Mesenchymal stem cell (in vitro differentiated cells and primary cell): Measurements from ENCODE around the gene MARK3.

ENCODE experiments used
- DNase-seq: peaks from one replicate; pipeline ENCODE4 v3.0.0-alpha.2; 2013
- H2AFZ ChIP-seq: one replicate; pipeline ENCODE4 v1.6.1; 2013; ENCODE audit warnings: low read depth, mild to moderate bottlenecking, control low read depth, inconsistent platforms, low read length, moderate library complexity
- H2AK5ac ChIP-seq: 2 replicates; pipeline ENCODE4 v1.6.1; 2013; ENCODE audit warnings: low read length, moderate library complexity, mild to moderate bottlenecking, inconsistent platforms; ENCODE audit not compliant: severe bottlenecking
- H2BK120ac ChIP-seq: one replicate; pipeline ENCODE4 v1.6.1; 2013; ENCODE audit warnings: low read depth, mild to moderate bottlenecking, inconsistent platforms, low read length, moderate library complexity
- H2BK12ac ChIP-seq, 2 experiments: one replicate each; pipeline ENCODE4 v1.6.1; 2013; ENCODE audit warnings: inconsistent platforms in 2 of 2, low read length in 2 of 2, mild to moderate bottlenecking in 2 of 2, moderate library complexity in 2 of 2, control low read depth in 1 of 2
- H2BK15ac ChIP-seq: one replicate; pipeline ENCODE4 v1.6.1; 2013; ENCODE audit warnings: mild to moderate bottlenecking, low read depth, inconsistent platforms; ENCODE audit not compliant: poor library complexity, severe bottlenecking
- H2BK5ac ChIP-seq: 2 replicates; pipeline ENCODE4 v1.6.1; 2013; ENCODE audit warnings: low read depth, mild to moderate bottlenecking, low read length, control low read depth, inconsistent platforms; ENCODE audit not compliant: poor library complexity, severe bottlenecking
- H3K14ac ChIP-seq, 2 experiments: one replicate each; pipeline ENCODE4 v1.6.1; 2013; ENCODE audit warnings: inconsistent platforms in 2 of 2, low read length in 2 of 2, control low read depth in 1 of 2, mild to moderate bottlenecking in 1 of 2, moderate library complexity in 1 of 2
- H3K18ac ChIP-seq, 2 experiments: one replicate each; pipeline ENCODE4 v1.6.1; 2013; ENCODE audit warnings: inconsistent platforms in 2 of 2, low read length in 2 of 2, control low read depth in 1 of 2, low read depth in 1 of 2, mild to moderate bottlenecking in 1 of 2
- H3K23ac ChIP-seq, 2 experiments: one replicate each; pipeline ENCODE4 v1.6.1; 2013; ENCODE audit warnings: inconsistent platforms in 2 of 2, low read length in 2 of 2, mild to moderate bottlenecking in 2 of 2, moderate library complexity in 2 of 2, control low read depth in 1 of 2
- H3K27ac ChIP-seq: 2 replicates; pipeline ENCODE4 v1.5.1; 2013; ENCODE audit warnings: mild to moderate bottlenecking, moderate library complexity, low read length, control low read depth, inconsistent platforms; ENCODE audit not compliant: poor library complexity, severe bottlenecking
- H3K27me3 ChIP-seq, 2 experiments: 2 replicates each; pipeline versions ENCODE4 v1.6.1 to v1.7.0; 2013; ENCODE audit warnings: low read length in 2 of 2, mild to moderate bottlenecking in 2 of 2, moderate library complexity in 2 of 2, control low read depth in 1 of 2, inconsistent platforms in 1 of 2; ENCODE audit not compliant: control insufficient read depth in 1 of 2, insufficient read depth in 1 of 2
- H3K36me3 ChIP-seq, 2 experiments: 2 replicates each; pipeline versions ENCODE4 v1.6.1 to v1.7.0; 2013; ENCODE audit warnings: low read length in 2 of 2, control low read depth in 1 of 2, inconsistent platforms in 1 of 2, low read depth in 1 of 2, mild to moderate bottlenecking in 1 of 2; ENCODE audit not compliant: insufficient read depth in 2 of 2, control insufficient read depth in 1 of 2
- H3K4ac ChIP-seq, 2 experiments: one replicate each; pipeline ENCODE4 v1.6.1; 2013; ENCODE audit warnings: inconsistent platforms in 2 of 2, low read length in 2 of 2, mild to moderate bottlenecking in 2 of 2, moderate library complexity in 2 of 2, control low read depth in 1 of 2, low read depth in 1 of 2
- H3K4me1 ChIP-seq: 2 replicates; pipeline ENCODE4 v1.6.1; 2013; ENCODE audit warnings: low read depth, low read length, control low read depth; ENCODE audit not compliant: control insufficient read depth, insufficient read depth
- H3K4me2 ChIP-seq: 2 replicates; pipeline ENCODE4 v1.6.1; 2013; ENCODE audit warnings: low read length, mild to moderate bottlenecking, inconsistent platforms; ENCODE audit not compliant: poor library complexity, severe bottlenecking
- H3K4me3 ChIP-seq, 2 experiments: 2 replicates each; pipeline versions ENCODE4 v1.5.1 to v1.7.0; 2013; ENCODE audit warnings: low read length in 2 of 2, mild to moderate bottlenecking in 2 of 2, control low read depth in 1 of 2, low read depth in 1 of 2; ENCODE audit not compliant: insufficient read depth in 1 of 2
- H3K79me1 ChIP-seq: replicated peaks from 2 replicates; pipeline ENCODE4 v1.6.1; 2013; ENCODE audit warnings: mild to moderate bottlenecking, control low read depth, low read length, inconsistent platforms; ENCODE audit not compliant: poor library complexity, severe bottlenecking
- H3K9ac ChIP-seq: 2 replicates; pipeline ENCODE4 v1.7.0; 2013; ENCODE audit warnings: mild to moderate bottlenecking, low read length, moderate library complexity
- H3K9me3 ChIP-seq: 2 replicates; pipeline ENCODE4 v1.7.0; 2013; ENCODE audit warnings: mild to moderate bottlenecking, low read length; ENCODE audit not compliant: control insufficient read depth
- H4K8ac ChIP-seq: one replicate; pipeline ENCODE4 v1.6.1; 2013; ENCODE audit warnings: inconsistent platforms, mild to moderate bottlenecking, low read length, moderate library complexity
- H4K91ac ChIP-seq: one replicate; pipeline ENCODE4 v1.6.1; 2013; ENCODE audit warnings: mild to moderate bottlenecking, low read length, inconsistent platforms
- WGBS: methylation state at CpG from one replicate; pipeline ENCODE4 v1.1.7; 2013; ENCODE audit warnings: mixed read lengths; 5-methylcytosine and 5-hydroxymethylcytosine counted together

The MARK3 gene

DNA sequence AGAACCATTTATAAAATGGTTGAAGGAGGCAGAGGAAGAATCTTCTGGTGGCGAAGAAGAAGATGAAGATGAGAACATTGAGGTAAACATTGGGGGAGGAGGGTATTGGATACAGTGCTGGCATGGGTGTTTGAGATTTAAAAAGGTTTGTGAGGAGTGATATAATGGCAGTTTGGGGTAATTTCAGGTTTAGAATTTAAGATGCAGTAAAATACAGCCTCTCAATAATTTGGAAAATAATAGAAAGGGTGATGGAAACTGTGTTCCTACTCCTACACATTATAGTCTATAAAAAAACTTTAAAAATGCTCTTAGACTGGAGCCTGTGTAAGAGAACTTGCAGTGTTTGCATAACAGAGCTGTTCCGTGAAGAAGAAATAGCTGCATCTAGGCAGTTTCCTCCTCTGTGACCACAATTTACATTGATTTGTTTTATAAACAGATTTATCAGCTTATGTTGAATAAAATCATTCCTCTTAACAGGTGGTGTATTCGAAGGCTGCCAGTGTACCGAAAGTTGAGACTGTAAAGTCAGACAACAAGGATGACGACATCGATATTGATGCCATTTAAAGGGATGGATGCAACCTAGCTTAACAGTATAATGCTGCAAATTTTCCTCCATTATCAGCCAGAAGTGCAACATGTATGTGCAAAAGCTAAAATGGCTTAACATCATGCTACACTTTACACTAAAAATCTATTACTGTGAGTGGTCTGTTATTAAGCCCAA lies 44.6 kb upstream of the MARK3 start:
- Histone ChIP-seq H3K18ac (no peak overlapping the region), H3K4me1 (peaks cover 6% of the 10 kb centered on the region), H3K36me3 (peaks cover 41 to 95% of the 10 kb centered on the region in 2 experiments), H3K9me3 (no peaks in the 10 kb centered on the region), H2AFZ (no peak overlapping the region), H2BK15ac (no peak overlapping the region), H3K23ac (no peak overlapping the region), H3K14ac (no peak overlapping the region), H2BK12ac (no peak overlapping the region), H3K27ac (no peak overlapping the region), H3K4me2 (no peak overlapping the region), H3K79me1 (peaks cover 7% of the 10 kb centered on the region), H3K27me3 (no peaks in the 10 kb centered on the region), H2AK5ac (no peak overlapping the region), H3K4me3 (no peak overlapping the region), H3K9ac (peak overlapping the region; percentile 33), H3K4ac (no peak overlapping the region), H4K8ac (no peak overlapping the region), H2BK120ac (no peak overlapping the region), H4K91ac (no peak overlapping the region), H2BK5ac (no peak overlapping the region)
- DNase-seq, result no peak
- WGBS, result 96% methylated on average over 5 of the region's 6 CpGs

- peaks cover 3% of the 10 kb centered on the region for H3K4me1 ChIP-seq
- H3K4ac ChIP-seq, result no peak overlapping the region
- no peak overlapping the region for H3K4me3 ChIP-seq
- no peak overlapping the region for H2AK5ac ChIP-seq
- peak overlapping the region; percentile 33 for H3K9ac ChIP-seq
- no peak overlapping the region for H3K14ac ChIP-seq
- H3K36me3 ChIP-seq, result peaks cover 35 to 86% of the 10 kb centered on the region in 2 experiments
- H2BK15ac ChIP-seq, result no peak overlapping the region
- H2BK5ac ChIP-seq, result no peak overlapping the region
- no peaks in the 10 kb centered on the region for H3K9me3 ChIP-seq
- H4K91ac ChIP-seq, result no peak overlapping the region
- H2AFZ ChIP-seq, result no peak overlapping the region
- no peak for DNase-seq
- 87% methylated on average over 4 of the region's 5 CpGs for WGBS
- H3K18ac ChIP-seq, result no peak overlapping the region
- H2BK12ac ChIP-seq, result no peak overlapping the region
- no peak overlapping the region for H4K8ac ChIP-seq
- peaks cover 7% of the 10 kb centered on the region for H3K79me1 ChIP-seq
- no peak overlapping the region for H3K27ac ChIP-seq
- no peaks in the 10 kb centered on the region for H3K27me3 ChIP-seq
- no peak overlapping the region for H2BK120ac ChIP-seq
- no peak overlapping the region for H3K4me2 ChIP-seq
- no peak overlapping the region for H3K23ac ChIP-seq
These were observed 43.7 kb upstream of the MARK3 start for GRCh38 chr14:103341250-103342129.

GRCh38 chr14:103343164-103343879 lies 41.9 kb upstream of the MARK3 start:
- DNase-seq, result no peak
- Histone ChIP-seq H2BK120ac (no peak overlapping the region), H3K4me3 (no peak overlapping the region), H3K4me1 (peaks cover 3% of the 10 kb centered on the region), H4K8ac (no peak overlapping the region), H2BK5ac (no peak overlapping the region), H3K36me3 (peaks cover 25 to 68% of the 10 kb centered on the region in 2 experiments), H3K4me2 (no peak overlapping the region), H3K14ac (no peak overlapping the region), H2BK15ac (no peak overlapping the region), H2AFZ (no peak overlapping the region), H3K27ac (no peak overlapping the region), H3K23ac (no peak overlapping the region), H4K91ac (no peak overlapping the region), H3K79me1 (peaks cover 6% of the 10 kb centered on the region), H2AK5ac (no peak overlapping the region), H3K4ac (no peak overlapping the region), H3K27me3 (no peaks in the 10 kb centered on the region), H3K9me3 (no peaks in the 10 kb centered on the region), H3K9ac (peak overlapping the region; percentile 42), H3K18ac (no peak overlapping the region), H2BK12ac (no peak overlapping the region)
- WGBS, result over 99% methylated on average over 4 of the region's 4 CpGs
